Cardiac septum (tissue), 1 donor: ENCODE measurements around the gene TRMT112. TPM values are rescaled to one million over a fixed set of nuclear protein-coding genes. Genes with fewer than 3 reads are reported as not detected.

Experiments used
- microRNA-seq: library from miRNA; unstranded; fragments of <30 nt; microRNA quantifications from one replicate; pipeline ENCODE4 v1.2.0, GENCODE V29; 2020
- total RNA-seq: library from RNA; stranded (reverse); fragmentation: NEBNext Ultra II Directional; extraction: Animal tissue kit (Norgen Biotek cat#: 25700); gene quantifications from one replicate; pipeline ENCODE4 v1.2.1, GENCODE V29; 2021
- donor health status: DM: no; HTN: no; CAD: no.

The TRMT112 gene
- total RNA-seq, 1 donor from 2014 or later = 75.1 TPM

Small RNA genes lying within 50 kb of the gene (microRNA-seq; reads per million reads assigned to microRNA genes)
- not detected for gene MIR7155

Other genes with a start within 250 kb of the TRMT112 start
- 86.2 TPM for gene MACROD1, start 151.4 kb downstream of the TRMT112 start, total RNA-seq
- gene STIP1, start 131.4 kb downstream of the TRMT112 start, total RNA-seq = 86.0 TPM
- gene FERMT3, start 110.8 kb downstream of the TRMT112 start, total RNA-seq = 7.8 TPM
- gene TRPT1, start 91.4 kb downstream of the TRMT112 start, total RNA-seq = 49.7 TPM
- 75.0 TPM for gene NUDT22, start 91.3 kb downstream of the TRMT112 start, total RNA-seq
- gene DNAJC4, start 87.0 kb downstream of the TRMT112 start, total RNA-seq = 51.9 TPM
- 261 TPM for gene VEGFB, start 83.0 kb downstream of the TRMT112 start, total RNA-seq
- 57.8 TPM for gene FKBP2, start 76.5 kb downstream of the TRMT112 start, total RNA-seq
- 113 TPM for gene PPP1R14B, start 70.6 kb downstream of the TRMT112 start, total RNA-seq
- gene PLCB3, start 66.0 kb downstream of the TRMT112 start, total RNA-seq = 9.6 TPM
- 45.9 TPM for gene BAD, start 32.9 kb downstream of the TRMT112 start, total RNA-seq
- 37.7 TPM for gene GPR137, start 31.7 kb downstream of the TRMT112 start, total RNA-seq
- gene KCNK4, start 26.3 kb downstream of the TRMT112 start, total RNA-seq = not detected
- gene CATSPERZ, start 17.2 kb downstream of the TRMT112 start, total RNA-seq = not detected
- 116 TPM for gene ESRRA, start 12.0 kb downstream of the TRMT112 start, total RNA-seq
- gene PRDX5, start 562 bp upstream of the TRMT112 start, total RNA-seq = 208 TPM
- gene CCDC88B, start 22.6 kb upstream of the TRMT112 start, total RNA-seq = 6.3 TPM
- 15.4 TPM for gene RPS6KA4, start 41.6 kb upstream of the TRMT112 start, total RNA-seq
- gene SLC22A11, start 238.4 kb upstream of the TRMT112 start, total RNA-seq = not detected